HT1080 (cell line): ENCODE results near the gene NECAB2. TPM values are rescaled to one million over a fixed set of nuclear protein-coding genes. Genes with fewer than 3 reads are reported as not detected.

Experiments used
- DNase-seq: peaks from one replicate; pipeline ENCODE4 v3.0.0-alpha.2; 2015; ENCODE audit warnings: low read depth
- total RNA-seq: library from RNA; depleted of rRNA; stranded (reverse); fragments of >200 nt; shearing (Covaris generic); gene quantifications from 2 replicates; pipeline ENCODE4 v1.2.3, GENCODE V29; 2014

NECAB2 gene
- total RNA-seq, 1 experiment from 2014 or later = not detected

- DNase-seq = no peak
Measured at GRCh38 chr16:83965444-83966152, 2.4 kb upstream of the NECAB2 start.

DNA sequence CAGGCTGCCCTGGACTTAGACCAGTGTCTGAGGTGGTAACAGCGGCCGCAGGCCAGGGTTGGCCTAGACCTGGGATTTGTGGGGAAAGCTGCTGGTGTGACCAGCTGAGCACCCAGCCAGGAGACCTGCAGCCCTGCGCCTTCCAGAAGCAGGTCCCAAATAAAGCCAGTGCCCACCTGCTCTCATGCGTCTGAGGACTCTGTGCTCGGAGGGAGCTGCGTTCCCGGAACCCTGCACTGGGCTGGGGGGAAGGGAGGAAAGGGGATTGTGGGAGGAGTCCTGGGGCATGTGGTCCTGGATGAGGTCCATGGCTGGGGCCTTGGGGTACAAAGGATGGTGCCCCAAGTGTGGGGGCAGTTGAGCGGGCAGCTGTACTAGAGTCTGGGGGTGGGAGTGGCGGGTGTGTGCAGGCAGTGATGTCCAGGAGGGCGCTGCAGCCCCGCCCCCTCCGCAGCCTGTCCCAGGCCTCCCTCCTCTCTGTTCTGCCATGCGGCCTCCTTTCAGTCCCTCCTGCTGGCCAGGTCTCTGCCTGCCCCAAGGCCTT is 1.8 kb upstream of the NECAB2 start:
- DNase-seq = no peak

DNA sequence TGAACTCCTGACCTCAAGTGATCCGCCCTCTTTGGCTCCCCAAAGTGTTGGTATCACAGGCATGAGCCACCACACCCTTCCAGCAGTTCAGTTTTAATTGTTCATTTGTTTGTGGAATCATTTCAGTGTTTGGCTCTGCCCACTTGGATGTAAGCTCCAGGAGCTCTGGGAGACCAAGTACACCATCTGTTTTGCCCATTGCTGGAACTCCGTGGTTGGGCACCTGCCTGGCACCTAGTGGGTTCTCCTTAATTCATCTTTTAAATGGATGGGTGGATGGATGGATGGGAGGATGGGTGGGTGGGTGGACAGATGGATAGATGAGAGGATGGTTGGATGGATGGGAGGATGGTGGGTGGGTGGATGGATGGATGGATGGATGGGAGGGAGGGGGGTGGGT is 953 bp upstream of the NECAB2 start:
- no peak for DNase-seq

DNA sequence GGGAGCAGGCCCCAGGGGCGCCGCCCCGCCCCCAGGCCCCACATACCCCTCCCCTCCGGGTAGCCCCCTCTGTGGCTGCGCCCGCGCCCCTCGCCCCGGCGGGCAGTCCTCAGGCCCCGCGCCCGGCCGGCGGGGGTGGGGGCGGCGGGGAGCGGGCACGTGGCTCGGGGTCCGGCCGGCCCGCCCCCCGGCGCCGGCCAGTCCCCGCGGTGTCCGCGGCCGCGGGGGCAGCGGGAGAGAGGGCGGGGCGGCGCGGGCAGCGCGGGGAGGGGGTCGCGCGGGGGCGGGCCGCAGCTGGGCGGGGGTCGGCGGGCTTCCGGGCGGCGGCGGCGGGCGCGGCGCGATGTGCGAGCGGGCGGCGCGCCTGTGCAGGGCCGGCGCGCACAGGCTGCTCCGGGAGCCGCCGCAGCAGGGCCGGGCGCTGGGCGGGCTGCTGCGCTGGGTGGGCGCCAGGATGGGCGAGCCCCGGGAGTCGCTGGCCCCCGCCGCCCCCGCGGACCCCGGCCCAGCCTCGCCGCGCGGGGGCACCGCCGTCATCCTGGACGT is 335 bp downstream of the NECAB2 start:
- DNase-seq = no peak

DNA sequence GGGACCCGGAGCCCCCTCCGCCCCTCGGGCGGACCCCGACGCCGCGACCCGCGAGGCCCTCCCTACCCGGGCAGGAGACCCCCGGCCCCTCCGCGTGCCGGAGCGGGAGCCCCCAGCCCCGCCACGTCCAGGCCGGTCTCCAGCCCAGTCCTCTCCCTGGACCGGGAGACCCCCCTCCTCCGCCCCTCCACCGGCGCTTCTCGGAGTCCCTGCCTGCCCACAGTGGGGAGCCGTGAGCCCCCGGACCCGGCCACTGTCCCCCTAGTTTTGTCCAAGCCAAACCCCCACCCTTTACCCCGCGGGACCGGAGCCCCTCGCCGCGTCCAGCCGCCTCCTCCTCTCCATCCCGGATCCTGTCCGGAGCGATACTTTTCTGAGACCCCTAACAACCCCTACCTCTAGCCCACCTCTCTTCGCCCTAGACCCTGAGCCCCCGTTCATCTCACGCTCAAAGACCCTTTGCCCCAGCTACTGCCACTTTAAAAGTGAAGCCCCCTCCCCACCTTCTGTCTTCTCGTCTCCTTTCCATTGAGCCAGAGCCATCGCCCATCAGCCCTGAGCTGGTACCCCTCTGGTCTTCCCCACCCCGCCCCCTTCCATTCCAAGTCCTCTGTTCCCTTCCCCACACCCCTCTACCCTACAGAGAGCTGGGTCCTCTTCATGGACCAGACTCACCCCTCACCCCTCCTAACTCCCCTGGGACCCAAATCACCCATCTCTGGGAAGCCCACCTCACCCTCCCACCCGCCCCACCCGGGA is 1.0 kb downstream of the NECAB2 start:
- DNase-seq = no peak

DNA sequence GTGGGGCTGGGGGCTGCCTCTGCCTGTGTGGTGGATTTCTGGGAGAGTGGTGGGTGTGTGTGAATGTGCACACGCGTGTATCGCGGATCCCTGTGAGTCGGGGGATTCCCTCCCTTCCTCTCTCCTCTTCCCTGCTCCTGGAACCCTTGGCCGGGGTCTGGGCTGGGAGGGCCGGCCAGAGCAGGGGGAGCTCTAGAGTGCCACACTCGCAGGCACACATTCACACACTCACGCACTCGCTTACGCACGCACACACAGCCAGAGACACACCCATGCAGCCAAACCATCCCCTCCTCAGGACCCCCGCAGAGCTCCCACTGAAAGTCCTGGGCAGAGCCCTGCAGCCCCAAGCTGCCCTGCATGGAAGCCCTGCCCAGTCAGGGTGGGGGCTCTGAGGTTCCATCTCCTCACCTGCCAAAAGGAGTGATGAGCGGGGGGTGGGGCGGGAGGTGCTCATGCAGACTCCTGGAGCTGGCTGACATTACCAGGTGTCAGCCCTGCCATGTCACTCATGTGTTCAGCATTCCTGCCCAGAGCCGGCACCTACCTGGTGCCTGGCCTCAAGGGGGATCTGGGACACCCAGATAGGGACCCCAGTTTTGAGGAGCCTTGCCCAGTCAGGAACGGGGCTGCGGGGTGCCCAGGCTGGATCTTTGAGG is 1.9 kb downstream of the NECAB2 start:
- no peak for DNase-seq

DNA sequence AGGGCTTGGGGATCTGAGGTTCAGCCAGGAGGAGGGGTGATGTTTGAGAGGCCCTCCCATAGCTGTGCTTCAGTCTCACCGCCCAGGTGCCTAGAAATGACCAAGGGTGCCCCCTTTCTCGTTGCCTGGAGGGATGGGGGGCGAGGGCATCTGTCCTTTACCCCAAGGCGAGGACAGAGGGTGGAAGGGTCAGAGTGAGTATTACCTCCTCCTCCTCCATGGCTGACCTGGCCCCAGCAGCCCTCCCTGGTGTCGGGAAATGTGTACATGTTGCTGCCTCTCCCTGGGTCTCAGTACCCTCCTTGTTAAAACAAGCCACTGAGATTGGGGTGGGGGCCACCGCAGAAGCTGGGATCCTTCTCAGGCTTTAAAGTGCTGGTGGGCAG is 2.4 kb downstream of the NECAB2 start:
- DNase-seq = no peak

DNA sequence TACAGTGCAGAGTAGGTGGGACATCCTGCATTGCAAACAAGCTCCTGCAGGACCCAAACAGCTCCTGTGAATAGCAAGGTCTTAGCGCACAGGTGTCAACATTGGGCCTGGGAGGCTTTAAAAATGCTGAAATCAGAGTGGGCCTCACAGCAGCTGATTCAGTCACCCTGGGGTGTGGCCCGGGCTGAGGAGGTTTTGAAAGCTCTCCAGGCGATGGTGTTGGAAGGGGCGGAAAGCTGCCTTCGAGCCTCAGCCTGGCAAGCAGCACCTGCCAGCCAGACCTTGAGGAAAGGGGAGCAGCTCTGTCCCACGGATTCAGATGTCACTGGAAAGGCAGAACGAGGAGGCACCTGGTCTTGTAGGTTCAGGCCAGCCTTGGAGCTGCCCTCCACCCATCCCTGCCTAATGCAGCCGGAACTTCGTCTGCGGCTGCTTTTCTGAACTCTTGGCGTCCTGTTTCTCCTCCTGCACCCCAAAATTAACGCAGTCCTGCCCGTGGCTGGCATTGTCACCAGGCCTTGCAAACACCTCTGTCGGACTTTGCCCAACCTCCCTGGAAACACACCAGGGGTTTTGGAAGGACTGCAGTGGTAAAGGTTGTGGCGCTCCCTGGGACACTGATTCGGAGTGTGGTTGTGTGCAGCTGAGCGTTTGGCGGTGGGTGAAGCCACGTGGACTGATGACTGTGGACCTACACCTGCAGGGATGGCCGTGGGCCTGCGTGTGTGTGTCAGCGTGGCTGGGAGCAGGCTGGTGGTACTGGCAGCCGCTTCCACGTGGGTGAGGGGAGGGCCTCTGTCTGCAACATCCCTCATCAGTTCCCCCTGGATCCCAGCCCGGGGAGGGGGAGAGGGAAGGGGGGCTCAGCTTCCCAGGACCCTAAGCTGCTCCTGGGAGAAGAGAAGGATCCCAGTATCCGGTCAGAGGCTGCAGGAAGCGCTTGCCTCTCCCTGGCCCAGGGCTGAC is 3.4 kb downstream of the NECAB2 start:
- no peak for DNase-seq

- no peak for DNase-seq
Measured at GRCh38 chr16:83972256-83973008, 4.4 kb downstream of the NECAB2 start.

- DNase-seq = no peak
Measured at GRCh38 chr16:83973077-83973476, 5.0 kb downstream of the NECAB2 start.

DNA sequence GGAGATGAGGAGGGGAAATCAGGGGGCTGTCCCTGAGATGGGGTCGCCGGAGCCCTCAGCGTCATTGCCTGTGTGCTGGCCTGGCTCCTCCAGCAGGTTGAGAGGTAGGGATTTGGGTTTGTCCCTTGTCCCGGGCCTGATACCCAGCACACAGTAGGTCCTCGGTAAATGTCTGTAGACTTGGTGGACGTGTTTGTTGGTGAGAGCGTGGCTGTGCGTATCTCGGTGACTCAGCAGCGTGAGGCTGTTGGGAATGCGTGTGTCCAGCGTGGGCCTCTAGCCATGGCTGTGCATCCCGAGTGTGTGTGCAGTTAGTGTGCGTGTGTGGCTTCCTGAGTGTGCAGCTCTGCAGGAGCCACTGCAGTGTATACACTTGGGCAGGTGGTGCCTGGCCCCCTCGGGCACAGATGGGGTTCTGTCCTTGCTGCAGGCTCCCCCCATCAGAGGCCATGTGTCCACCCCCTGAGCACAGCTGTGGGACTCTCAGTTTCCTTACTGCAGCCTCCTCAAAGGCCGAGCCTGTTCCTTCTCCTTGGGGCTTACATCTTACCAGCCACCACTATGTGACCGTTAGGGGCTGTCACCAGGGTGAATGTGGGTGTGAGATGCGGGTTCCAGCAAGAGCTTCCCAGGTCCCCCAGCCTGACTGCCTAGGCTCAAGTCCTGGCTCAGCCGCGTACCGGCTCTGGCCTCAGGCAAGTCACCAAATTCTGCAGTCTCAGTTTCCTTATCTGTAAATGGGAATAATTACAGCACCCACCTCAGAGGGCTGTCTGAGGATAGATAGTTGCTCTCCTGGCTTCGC is 5.7 kb downstream of the NECAB2 start:
- no peak for DNase-seq

- DNase-seq = no peak
Measured at GRCh38 chr16:83974475-83974874, 6.4 kb downstream of the NECAB2 start.

DNA sequence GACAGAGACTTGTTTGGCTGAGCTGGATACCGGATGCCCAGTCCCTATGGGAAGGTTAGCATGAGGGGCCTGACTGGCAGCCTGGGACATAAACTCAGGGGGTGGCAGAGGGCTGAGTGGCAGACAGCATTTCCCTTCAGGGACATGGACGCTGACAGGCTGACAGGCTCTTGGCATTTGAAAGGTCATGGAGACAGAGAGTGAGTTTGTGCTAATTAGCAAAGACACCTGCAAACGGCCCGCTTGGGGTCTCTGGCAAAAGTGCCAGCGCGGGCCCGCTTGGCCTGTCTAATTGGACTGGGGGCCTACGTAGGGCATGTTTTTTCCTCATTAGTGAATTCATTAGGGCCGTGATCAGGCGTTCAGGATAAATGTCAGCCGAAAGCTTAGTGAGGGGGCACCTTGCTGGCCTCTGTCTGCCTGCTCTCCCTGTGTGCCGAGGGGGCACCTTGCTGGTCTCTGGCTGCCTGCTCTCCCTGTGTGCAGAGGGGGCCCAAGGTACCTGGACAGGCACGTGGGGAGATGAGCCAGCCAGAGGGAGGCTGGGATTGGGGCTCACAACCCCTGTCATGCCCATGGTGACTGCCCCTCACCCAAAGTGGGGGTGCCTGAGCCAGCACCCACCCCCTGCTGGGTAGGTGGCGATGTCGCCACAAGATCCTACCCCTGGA is 7.7 kb downstream of the NECAB2 start:
- DNase-seq = no peak

DNA sequence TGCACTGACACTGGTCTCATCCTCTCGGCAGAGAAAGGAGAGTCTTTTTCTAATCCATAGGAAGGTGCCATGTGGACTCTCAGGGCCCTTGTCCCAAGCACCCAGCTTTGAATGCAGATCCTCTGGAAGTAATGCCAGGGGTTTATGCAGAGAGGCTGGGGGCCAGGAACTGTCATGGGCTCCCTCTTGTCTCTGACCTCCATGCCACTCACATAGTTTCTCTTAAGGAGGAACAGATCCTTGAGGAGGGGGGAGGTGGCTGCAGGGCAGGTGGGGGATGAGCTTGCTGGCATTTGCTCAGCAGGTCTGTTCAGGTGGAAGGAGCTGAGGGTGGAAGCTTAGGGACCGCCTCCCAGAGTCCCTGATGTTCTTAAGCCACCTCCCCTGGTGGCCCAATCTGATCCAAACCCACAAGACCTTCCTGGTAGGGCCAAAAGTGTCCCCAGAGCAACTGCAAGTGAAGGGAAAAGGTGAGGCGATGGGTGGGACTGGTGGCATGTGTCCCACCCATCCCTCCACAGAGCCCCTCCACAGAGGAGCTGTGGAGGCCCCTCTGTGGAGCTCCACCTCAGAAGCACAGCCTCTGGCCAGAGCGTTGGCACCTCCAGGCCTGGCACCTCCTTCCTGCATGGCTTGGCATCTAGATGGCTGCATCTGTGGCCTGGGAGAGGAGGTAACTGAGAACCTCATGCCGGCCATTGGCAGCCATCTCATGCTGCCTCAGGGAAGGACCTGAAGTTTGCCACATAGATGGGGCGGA is 9.2 kb downstream of the NECAB2 start:
- no peak for DNase-seq

DNA sequence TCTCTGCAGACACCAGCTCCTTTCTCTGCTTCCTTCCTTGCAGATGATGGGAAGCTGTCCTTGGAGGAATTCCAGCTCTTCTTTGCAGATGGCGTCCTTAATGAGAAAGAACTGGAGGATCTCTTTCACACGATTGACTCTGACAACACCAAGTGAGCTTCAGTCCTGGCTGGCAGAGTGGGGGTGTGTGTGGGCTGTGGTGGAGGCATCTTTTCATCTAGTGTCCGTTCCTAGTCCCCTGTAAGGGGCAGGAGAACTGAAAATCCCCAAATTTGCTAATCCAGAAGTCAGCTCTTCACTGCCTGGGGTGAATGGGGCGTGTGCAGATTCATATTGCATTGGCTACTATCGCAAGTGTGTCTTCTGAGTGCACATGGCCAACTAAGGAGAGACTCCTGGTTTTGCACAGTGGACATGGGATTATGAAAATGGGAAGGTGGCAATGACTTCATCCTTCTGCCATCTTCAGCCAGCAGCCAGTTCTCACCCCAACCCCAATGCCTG is 10.4 kb downstream of the NECAB2 start:
- DNase-seq = no peak

- no peak for DNase-seq
Measured at GRCh38 chr16:83979441-83979840, 11.4 kb downstream of the NECAB2 start.

DNA sequence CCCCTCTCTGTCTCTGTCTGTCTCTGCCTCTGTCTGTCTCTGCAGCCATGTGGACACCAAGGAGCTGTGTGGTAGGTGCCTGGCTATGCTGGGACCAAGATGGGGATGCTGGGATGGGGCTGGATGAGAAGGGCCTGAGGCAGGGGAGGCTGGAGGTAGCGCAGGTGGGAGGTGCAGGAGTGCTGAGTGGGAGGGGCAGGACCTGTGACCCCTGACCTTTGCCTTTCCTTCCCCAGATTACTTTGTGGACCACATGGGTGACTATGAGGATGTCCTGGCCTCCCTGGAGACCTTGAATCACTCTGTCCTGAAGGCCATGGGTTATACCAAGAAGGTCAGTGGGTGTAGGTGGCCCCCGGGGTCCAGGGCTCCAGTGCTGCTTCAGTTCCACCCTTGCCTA is 12.8 kb downstream of the NECAB2 start:
- no peak for DNase-seq

DNA sequence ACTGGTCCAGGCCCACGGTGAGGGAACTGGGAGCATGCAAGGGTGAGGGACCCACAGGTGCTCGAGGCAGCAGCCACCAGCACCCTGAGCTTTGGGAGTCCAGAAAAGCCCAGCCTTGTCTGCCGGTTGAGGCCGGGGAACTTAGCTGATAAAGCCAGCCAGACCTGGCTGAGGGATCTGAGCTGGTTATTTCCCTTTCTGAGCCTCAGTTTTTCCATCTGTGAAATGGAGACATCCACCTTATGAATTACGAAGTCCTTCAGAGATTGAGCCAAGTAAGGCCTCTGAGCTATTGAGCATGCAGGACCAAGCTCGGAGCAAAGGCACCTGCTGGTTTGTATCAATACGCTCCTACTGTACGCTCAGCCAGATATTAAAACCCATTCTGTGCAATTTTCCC is 13.8 kb downstream of the NECAB2 start:
- DNase-seq = no peak
